H1 (cell line): ENCODE results near the gene SEC24C. TPM values are rescaled to one million over a fixed set of nuclear protein-coding genes. Genes with fewer than 3 reads are reported as not detected.

ENCODE experiments used
- CTCF ChIA-PET: fragments of 300-600 bp; sonication (Branson Sonifier 250); formaldehyde crosslinking; loops from one replicate; lab custom pipeline; 2021; ENCODE audit not compliant: partially characterized antibody; lab: Charles Lee
- POLR2A ChIA-PET: fragments of 300-600 bp; sonication (Branson Sonifier 250); formaldehyde crosslinking; loops from one replicate; lab custom pipeline; 2021; ENCODE audit warnings: inconsistent platforms; ENCODE audit not compliant: partially characterized antibody; lab: Charles Lee
- DNase-seq, 2 experiments: peaks; one replicate each; pipeline versions ENCODE4 v3.0.0 to v3.0.0-alpha.2; 2010 to 2022; ENCODE audit warnings: low spot score in 2 of 2, low read depth in 1 of 2, mixed read lengths in 1 of 2
- FAIRE-seq: peaks from 2 replicates; lab custom pipeline; 2011; peaks lifted over from hg19 to GRCh38; lab: Jason Lieb, UNC
- H2AFZ ChIP-seq: 2 replicates; pipeline ENCODE4 v1.8.1; 2012; ENCODE audit warnings: low read length, inconsistent platforms
- H2AK5ac ChIP-seq: 2 replicates; pipeline ENCODE4 v1.6.1; 2013; ENCODE audit warnings: low read depth, low read length
- H2BK120ac ChIP-seq: replicated peaks from 2 replicates; pipeline ENCODE3; 2013; ENCODE audit warnings: low read depth, low read length, inconsistent platforms
- H2BK12ac ChIP-seq: 2 replicates; pipeline ENCODE4 v1.6.1; 2013; ENCODE audit warnings: low read depth, low read length
- H2BK15ac ChIP-seq: 2 replicates; pipeline ENCODE4 v1.6.1; 2013; ENCODE audit warnings: low read length
- H2BK20ac ChIP-seq: 2 replicates; pipeline ENCODE4 v1.6.1; 2013; ENCODE audit warnings: low read length
- H2BK5ac ChIP-seq: 2 replicates; pipeline ENCODE4 v1.6.1; 2013; ENCODE audit warnings: low read depth, low read length
- H3K14ac ChIP-seq: 2 replicates; pipeline ENCODE4 v1.6.1; 2013; ENCODE audit warnings: inconsistent platforms; ENCODE audit not compliant: insufficient read length
- H3K18ac ChIP-seq: 2 replicates; pipeline ENCODE4 v1.6.1; 2013; ENCODE audit warnings: low read length; ENCODE audit errors: extremely low read depth
- H3K23ac ChIP-seq: 2 replicates; pipeline ENCODE4 v1.6.1; 2013; ENCODE audit warnings: inconsistent platforms; ENCODE audit not compliant: insufficient read length
- H3K23me2 ChIP-seq: 2 replicates; pipeline ENCODE4 v1.6.1; 2013; ENCODE audit warnings: low read depth, low read length
- H3K27ac ChIP-seq: 2 replicates; pipeline ENCODE4 v1.6.1; 2011; ENCODE audit warnings: low read depth, low read length, inconsistent platforms
- H3K27me3 ChIP-seq, 4 experiments: replicated peaks in 1 of 4; 1 replicate in 1 of 4; 2 replicates in 3 of 4; pipeline versions ENCODE4 v1.6.1 to v1.8.1; 2011 to 2013; ENCODE audit warnings: low read length in 3 of 4, mild to moderate bottlenecking in 3 of 4, inconsistent platforms in 2 of 4, mixed read lengths in 2 of 4, moderate library complexity in 1 of 4; ENCODE audit not compliant: control insufficient read depth in 3 of 4, insufficient read depth in 3 of 4; ENCODE audit errors: extremely low read depth in 1 of 4
- H3K36me3 ChIP-seq, 4 experiments: 2 replicates each; pipeline versions ENCODE4 v1.6.1 to v1.8.1; 2011 to 2013; ENCODE audit warnings: mild to moderate bottlenecking in 4 of 4, low read length in 3 of 4, moderate library complexity in 2 of 4, control low read depth in 1 of 4, inconsistent platforms in 1 of 4; ENCODE audit not compliant: insufficient read depth in 4 of 4, control insufficient read depth in 2 of 4
- H3K4ac ChIP-seq: replicated peaks from 2 replicates; pipeline ENCODE3; 2013; ENCODE audit warnings: low read length, low read depth, mixed read lengths, inconsistent platforms; ENCODE audit not compliant: insufficient read length
- H3K4me1 ChIP-seq, 4 experiments: replicated peaks in 1 of 4; 1 replicate in 1 of 4; 2 replicates in 3 of 4; pipeline versions ENCODE4 v1.6.1 to v1.8.1; 2011 to 2013; ENCODE audit warnings: low read length in 3 of 4, inconsistent platforms in 2 of 4, mixed read lengths in 1 of 4; ENCODE audit not compliant: insufficient read depth in 4 of 4, control insufficient read depth in 3 of 4
- H3K4me2 ChIP-seq, 2 experiments: 2 replicates each; pipeline versions ENCODE4 v1.6.1 to v1.8.1; 2011 to 2013; ENCODE audit warnings: low read depth in 2 of 2, low read length in 2 of 2, control low read depth in 1 of 2, inconsistent platforms in 1 of 2, mild to moderate bottlenecking in 1 of 2; ENCODE audit not compliant: insufficient read depth in 1 of 2
- H3K4me3 ChIP-seq, 4 experiments: fragments of 200-600, 300-600 bp in 1 of 4; sonication (generic), shearing (Covaris generic), sonication (Bioruptor Twin) in 1 of 4; 2 replicates each; pipeline versions ENCODE4 v1.5.1 to v1.8.1; 2011 to 2016; ENCODE audit warnings: low read length in 4 of 4, low read depth in 3 of 4, control low read depth in 2 of 4, inconsistent platforms in 2 of 4, mild to moderate bottlenecking in 2 of 4, mixed read lengths in 1 of 4, moderate library complexity in 1 of 4; ENCODE audit not compliant: insufficient read depth in 2 of 4; ENCODE audit errors: extremely low read depth in 1 of 4
- H3K56ac ChIP-seq: replicated peaks from 2 replicates; pipeline ENCODE3; 2013; ENCODE audit warnings: low read depth, mild to moderate bottlenecking, mixed read lengths, low read length, inconsistent platforms; ENCODE audit not compliant: insufficient read length
- H3K79me1 ChIP-seq: 2 replicates; pipeline ENCODE4 v1.6.1; 2013; ENCODE audit warnings: low read depth, low read length, control low read depth
- H3K79me2 ChIP-seq, 2 experiments: 2 replicates each; pipeline versions ENCODE4 v1.6.1 to v1.8.1; 2012 to 2013; ENCODE audit warnings: low read length in 2 of 2, mild to moderate bottlenecking in 2 of 2, inconsistent platforms in 1 of 2; ENCODE audit not compliant: insufficient read depth in 2 of 2, control insufficient read depth in 1 of 2
- H3K9ac ChIP-seq, 4 experiments: replicated peaks in 1 of 4; 1 replicate in 1 of 4; 2 replicates in 3 of 4; pipeline versions ENCODE4 v1.6.1 to v1.8.1; 2011 to 2013; ENCODE audit warnings: low read depth in 3 of 4, low read length in 3 of 4, control low read depth in 2 of 4, mild to moderate bottlenecking in 2 of 4, moderate library complexity in 2 of 4, inconsistent platforms in 1 of 4; ENCODE audit errors: extremely low read depth in 1 of 4
- H3K9me3 ChIP-seq, 2 experiments: 2 replicates each; pipeline versions ENCODE4 v1.6.1 to v1.8.1; 2012 to 2013; ENCODE audit warnings: mild to moderate bottlenecking in 2 of 2, moderate library complexity in 2 of 2, control low read depth in 1 of 2, inconsistent platforms in 1 of 2, low read depth in 1 of 2, low read length in 1 of 2, mixed read lengths in 1 of 2; ENCODE audit not compliant: insufficient read depth in 2 of 2
- H4K20me1 ChIP-seq, 2 experiments: replicated peaks in 1 of 2; 2 replicates each; pipeline versions ENCODE3 to v1.8.1; 2011 to 2013; ENCODE audit warnings: inconsistent platforms in 2 of 2, low read length in 2 of 2, mild to moderate bottlenecking in 1 of 2; ENCODE audit not compliant: insufficient read depth in 2 of 2, control insufficient read depth in 1 of 2
- H4K5ac ChIP-seq: 2 replicates; pipeline ENCODE4 v1.6.1; 2013; ENCODE audit warnings: low read length, low read depth, mixed read lengths, inconsistent platforms; ENCODE audit not compliant: insufficient read length
- H4K8ac ChIP-seq: 2 replicates; pipeline ENCODE4 v1.8.0; 2013; ENCODE audit warnings: mild to moderate bottlenecking, moderate library complexity, low read length, inconsistent platforms; ENCODE audit not compliant: insufficient read depth; ENCODE audit errors: extremely low read depth
- H4K91ac ChIP-seq: replicated peaks from 2 replicates; pipeline ENCODE3; 2013; ENCODE audit warnings: low read length, mixed read lengths, inconsistent platforms; ENCODE audit not compliant: insufficient read length
- BACH1 ChIP-seq: IDR thresholded peaks from 2 replicates; pipeline ENCODE4 v1.6.1; 2012; ENCODE audit warnings: low read length, improper control_type of control experiment
- CEBPB ChIP-seq: IDR thresholded peaks from 2 replicates; pipeline ENCODE4 v1.6.1; 2012; ENCODE audit warnings: low read depth, low read length
- CHD1 ChIP-seq: IDR thresholded peaks from 2 replicates; pipeline ENCODE4 v1.6.1; 2012; ENCODE audit warnings: low read depth, low read length, improper control_type of control experiment
- EGR1 ChIP-seq: IDR thresholded peaks from 2 replicates; pipeline ENCODE4 v1.6.1; 2011; ENCODE audit warnings: low read depth, low read length, borderline replicate concordance
- EZH2 ChIP-seq: fragments of 200-600 bp; sonication (generic); IDR thresholded peaks from 2 replicates; pipeline ENCODE4 v1.7.1; 2012; ENCODE audit warnings: low read depth, mild to moderate bottlenecking, moderate library complexity, low read length, inconsistent platforms; ENCODE audit not compliant: severe bottlenecking
- GABPA ChIP-seq: IDR thresholded peaks from 2 replicates; pipeline ENCODE4 v1.6.1; 2011; ENCODE audit warnings: mild to moderate bottlenecking, low read length, moderate library complexity, borderline replicate concordance; ENCODE audit not compliant: insufficient read depth
- HDAC6 ChIP-seq: IDR thresholded peaks from one replicate; pipeline ENCODE4 v1.7.1; 2012; ENCODE audit warnings: low read depth, mild to moderate bottlenecking, inconsistent platforms, low read length, moderate library complexity
- SP1 ChIP-seq: IDR thresholded peaks from 2 replicates; pipeline ENCODE4 v1.6.1; 2011; ENCODE audit warnings: low read depth, low read length
- TAF7 ChIP-seq: optimal IDR thresholded peaks from 2 replicates; pipeline ENCODE3; 2011; ENCODE audit warnings: low read depth, mild to moderate bottlenecking, inconsistent platforms, low read length, moderate library complexity, borderline replicate concordance
- TCF12 ChIP-seq: IDR thresholded peaks from 2 replicates; pipeline ENCODE4 v1.6.1; 2011; ENCODE audit warnings: low read depth, mild to moderate bottlenecking, low read length
- ZNF274 ChIP-seq: IDR thresholded peaks from 2 replicates; pipeline ENCODE4 v1.7.0; 2012; ENCODE audit warnings: low read length, borderline replicate concordance; ENCODE audit errors: extremely low read depth
- WGBS, 2 experiments: shearing (Covaris generic) in 1 of 2; methylation state at CpG; one replicate each; pipeline versions ENCODE4 v1.1.6 to v1.1.7; 2013 to 2015; ENCODE audit warnings: low lambda C conversion rate in 2 of 2, mixed read lengths in 2 of 2, inconsistent platforms in 1 of 2, low coverage in 1 of 2, missing lambda C conversion rate in 1 of 2; ENCODE audit not compliant: insufficient replicate concordance in 2 of 2, insufficient coverage in 1 of 2, insufficient read length in 1 of 2; ENCODE audit errors: extremely low coverage in 1 of 2, missing lambda C conversion rate in 1 of 2; 5-methylcytosine and 5-hydroxymethylcytosine counted together
- polyA plus RNA-seq, 7 experiments: library from polyadenylated mRNA; depleted of rRNA in 3 of 7; stranded (reverse) in 5 of 7; unstranded in 2 of 7; fragments of >200 nt in 5 of 7; fragments of 200-250 nt in 2 of 7; gene quantifications; 1 replicate in 5 of 7; 2 replicates in 1 of 7; 4 replicates in 1 of 7; pipeline versions ENCODE4 v1.2.1 to v1.2.3, GENCODE V29; 2011 to 2013; ENCODE audit warnings: missing spikeins in 2 of 7, mixed read lengths in 2 of 7
- total RNA-seq: library from RNA; stranded (reverse); fragmentation: NEBNext Ultra II Directional; extraction: Animal tissue kit (Norgen Biotek cat#: 25700); gene quantifications from 2 replicates; pipeline ENCODE4 v1.2.1, GENCODE V29; 2021
- TF ChIP-seq, protein P1 (sequence below): IDR thresholded peaks from 2 replicates; pipeline ENCODE4 v1.6.1; 2012; ENCODE audit warnings: inconsistent platforms
- TF ChIP-seq, protein P2 (sequence below): IDR thresholded peaks from 2 replicates; pipeline ENCODE4 v1.6.1; 2011; ENCODE audit warnings: low read length, improper control_type of control experiment

The SEC24C gene
- total and polyA plus RNA-seq, 2 of the 8 experiments (the other 6 are each of a cell fraction or from before 2014, with no cell fraction given), result 63.2 to 67.4 TPM

- DNase-seq, result no peak
- Histone ChIP-seq H3K4me3 (no peak overlapping the region), H3K18ac (no peak overlapping the region), H3K79me1 (0 out of 2 replicates have a peak, but pooled peaks cover 2% of the 10 kb centered on the region), H3K9ac (no peak overlapping the region), H3K4me1 (no peaks in the 10 kb centered on the region), H2BK15ac (no peak overlapping the region), H2BK5ac (no peak overlapping the region), H3K23ac (no peak overlapping the region), H2AK5ac (no peak overlapping the region), H2BK20ac (no peak overlapping the region), H3K23me2 (no peaks in the 10 kb centered on the region; the same call in 1 of the 2 replicates), H2BK12ac (no peak overlapping the region), H3K9me3 (no peaks in the 10 kb centered on the region), H3K27ac (no peak overlapping the region), H3K36me3 (peaks cover 5 to 39% (median 26%) of the 10 kb centered on the region in 4 experiments), H3K27me3 (no peaks in the 10 kb centered on the region), H2BK120ac (no peak overlapping the region), H2AFZ (no peak overlapping the region), H3K79me2 (no peaks in the 10 kb centered on the region), H4K5ac (no peak overlapping the region), H3K4me2 (no peak overlapping the region), H4K8ac (no peak overlapping the region), H3K56ac (no peak overlapping the region), H3K4ac (no peak overlapping the region), H4K91ac (no peak overlapping the region), H3K14ac (no peak overlapping the region), H4K20me1 (no peaks in the 10 kb centered on the region)
- FAIRE-seq, result no peak
- CTCF ChIA-PET, result interaction anchor here (1.2 to 3.7 kb wide), 2 partner anchors 10 to 14 kb away, joined by 3 to 17 read pairs; a partner anchor contains a TSS
- 91% methylated on average over 5 of the region's 5 CpGs; no CpG with 5 or more reads in 1 of the 2 experiments for WGBS, 2 experiments
- POLR2A ChIA-PET, result interaction anchor here (1.3 to 3.4 kb wide), 5 partner anchors 9 to 21 kb away, joined by 3 to 20 read pairs (median 6); partner anchors contain the start of gene SEC24C
- TF ChIP-seq TCF12 (no peak), ZNF274 (no peak), GABPA (no peak), EZH2 (no peak), EGR1 (no peak), TAF7 (no peak), SP1 (no peak), HDAC6 (no peak), CHD1 (no peak), BACH1 (no peak), CEBPB (no peak)
- TF ChIP-seq, protein P1, sequence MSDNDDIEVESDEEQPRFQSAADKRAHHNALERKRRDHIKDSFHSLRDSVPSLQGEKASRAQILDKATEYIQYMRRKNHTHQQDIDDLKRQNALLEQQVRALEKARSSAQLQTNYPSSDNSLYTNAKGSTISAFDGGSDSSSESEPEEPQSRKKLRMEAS, result no peak
- TF ChIP-seq, protein P2, sequence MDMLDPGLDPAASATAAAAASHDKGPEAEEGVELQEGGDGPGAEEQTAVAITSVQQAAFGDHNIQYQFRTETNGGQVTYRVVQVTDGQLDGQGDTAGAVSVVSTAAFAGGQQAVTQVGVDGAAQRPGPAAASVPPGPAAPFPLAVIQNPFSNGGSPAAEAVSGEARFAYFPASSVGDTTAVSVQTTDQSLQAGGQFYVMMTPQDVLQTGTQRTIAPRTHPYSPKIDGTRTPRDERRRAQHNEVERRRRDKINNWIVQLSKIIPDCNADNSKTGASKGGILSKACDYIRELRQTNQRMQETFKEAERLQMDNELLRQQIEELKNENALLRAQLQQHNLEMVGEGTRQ, result no peak
Observed at GRCh38 chr10:73759512-73760115, 15.4 kb downstream of the SEC24C start.
